WTC11 (cell line): ENCODE results near the gene PPP4C. TPM values are rescaled to one million over a fixed set of nuclear protein-coding genes. Genes with fewer than 3 reads are reported as not detected.

Experiments used
- ATAC-seq: fragments of 200-7000 bp; cut with Tn5 transposase; 2 replicates; pipeline ENCODE4 v1.10.0; 2021; ENCODE audit warnings: mild to moderate bottlenecking, moderate library complexity
- CTCF ChIA-PET: fragments of 300-600 bp; sonication (Branson Sonifier 250); formaldehyde crosslinking; loops from one replicate; lab custom pipeline; 2021; ENCODE audit warnings: antibody characterized with exemption; lab: Charles Lee
- POLR2A ChIA-PET: fragments of 350-600 bp; sonication (Branson Sonifier 250); formaldehyde crosslinking; loops from one replicate; lab custom pipeline; 2021; ENCODE audit warnings: antibody characterized with exemption; lab: Charles Lee
- DNase-seq: peaks from one replicate; pipeline ENCODE4 v3.0.0; 2021; ENCODE audit warnings: low spot score
- H3K27ac Mint-ChIP-seq: 2 replicates; pipeline ENCODE4 v1.8.0; 2021; ENCODE audit warnings: mixed read lengths
- H3K27me3 Mint-ChIP-seq: 2 replicates; pipeline ENCODE4 v1.8.0; 2021; ENCODE audit warnings: low read depth, mild to moderate bottlenecking, moderate library complexity, mixed read lengths
- H3K36me3 Mint-ChIP-seq: 2 replicates; pipeline ENCODE4 v1.8.0; 2021; ENCODE audit warnings: mixed read lengths
- H3K4me1 Mint-ChIP-seq: 2 replicates; pipeline ENCODE4 v1.8.0; 2022; ENCODE audit warnings: mixed read lengths
- H3K4me3 Mint-ChIP-seq: 2 replicates; pipeline ENCODE4 v1.8.0; 2021; ENCODE audit warnings: mild to moderate bottlenecking, moderate library complexity, mixed read lengths
- H3K9me3 Mint-ChIP-seq: 2 replicates; pipeline ENCODE4 v1.8.0; 2021; ENCODE audit warnings: mixed read lengths
- ATF1 ChIP-seq: sonication (generic); formaldehyde crosslinking; IDR thresholded peaks from 2 replicates; pipeline ENCODE4 v1.8.1; 2023; ENCODE audit warnings: mild to moderate bottlenecking, moderate library complexity, missing genetic modification reagents
- CBFB ChIP-seq: sonication (generic); formaldehyde crosslinking; IDR thresholded peaks from 2 replicates; pipeline ENCODE4 v1.8.1; 2022; ENCODE audit warnings: mild to moderate bottlenecking, low read depth, missing genetic modification reagents
- ERG ChIP-seq: fragments of 250-450 bp; sonication (Bioruptor Pico); IDR thresholded peaks from 2 replicates; pipeline ENCODE4 v1.8.0; 2021; ENCODE audit warnings: mild to moderate bottlenecking
- GTF2I ChIP-seq: fragments of 250-450 bp; sonication (Bioruptor Pico); conservative IDR thresholded peaks from 2 replicates; pipeline ENCODE4 v1.4.0; 2021; ENCODE audit warnings: mild to moderate bottlenecking
- HMGXB4 ChIP-seq: sonication (generic); formaldehyde crosslinking; IDR thresholded peaks from 2 replicates; pipeline ENCODE4 v1.8.1; 2023; ENCODE audit warnings: mild to moderate bottlenecking, moderate library complexity, missing genetic modification reagents
- IRF1 ChIP-seq: sonication (generic); formaldehyde crosslinking; IDR thresholded peaks from 2 replicates; pipeline ENCODE4 v1.8.0; 2023; ENCODE audit warnings: missing genetic modification reagents
- JUN ChIP-seq: sonication (generic); formaldehyde crosslinking; IDR thresholded peaks from 2 replicates; pipeline ENCODE4 v1.8.0; 2023; ENCODE audit warnings: mild to moderate bottlenecking, missing genetic modification reagents
- KAT7 ChIP-seq: sonication (generic); formaldehyde crosslinking; IDR thresholded peaks from 2 replicates; pipeline ENCODE4 v1.8.1; 2023; ENCODE audit warnings: missing genetic modification reagents, mild to moderate bottlenecking, borderline replicate concordance
- MXD4 ChIP-seq: fragments of 250-450 bp; sonication (Bioruptor Pico); IDR thresholded peaks from 2 replicates; pipeline ENCODE4 v1.8.0; 2021; ENCODE audit warnings: mild to moderate bottlenecking, moderate library complexity, borderline replicate concordance
- NR1H2 ChIP-seq: sonication (generic); formaldehyde crosslinking; IDR thresholded peaks from 2 replicates; pipeline ENCODE4 v1.9.0; 2021; ENCODE audit warnings: mild to moderate bottlenecking, moderate library complexity, missing genetic modification reagents
- PRDM15 ChIP-seq: sonication (generic); formaldehyde crosslinking; IDR thresholded peaks from 2 replicates; pipeline ENCODE4 v1.8.0; 2022; ENCODE audit warnings: missing genetic modification reagents
- PREB ChIP-seq: sonication (generic); formaldehyde crosslinking; IDR thresholded peaks from 2 replicates; pipeline ENCODE4 v1.8.1; 2022; ENCODE audit warnings: mild to moderate bottlenecking, missing genetic modification reagents, moderate library complexity, borderline replicate concordance
- SMAD3 ChIP-seq: sonication (generic); formaldehyde crosslinking; IDR thresholded peaks from 2 replicates; pipeline ENCODE4 v1.8.0; 2022; ENCODE audit warnings: missing genetic modification reagents, mild to moderate bottlenecking, borderline replicate concordance
- SP1 ChIP-seq: sonication (generic); formaldehyde crosslinking; conservative IDR thresholded peaks from 2 replicates; pipeline ENCODE4 v1.8.1; 2022; ENCODE audit warnings: missing genetic modification reagents
- USF1 ChIP-seq: sonication (generic); formaldehyde crosslinking; IDR thresholded peaks from 2 replicates; pipeline ENCODE4 v1.8.0; 2022; ENCODE audit warnings: mild to moderate bottlenecking, missing genetic modification reagents
- ZNF232 ChIP-seq: sonication (generic); formaldehyde crosslinking; IDR thresholded peaks from 2 replicates; pipeline ENCODE4 v1.8.0; 2022; ENCODE audit warnings: mild to moderate bottlenecking, missing genetic modification reagents
- ZNF263 ChIP-seq: sonication (generic); formaldehyde crosslinking; IDR thresholded peaks from 2 replicates; pipeline ENCODE4 v1.8.1; 2022; ENCODE audit warnings: low read depth, mild to moderate bottlenecking, moderate library complexity, missing genetic modification reagents
- total RNA-seq: library from RNA; stranded (reverse); gene quantifications from 3 replicates; pipeline ENCODE4 v1.2.3, GENCODE V29; 2021

The PPP4C gene
- total RNA-seq, 1 experiment from 2014 or later = 164 TPM

- TF ChIP-seq ERG (CRISPR knock-in tag) (no peak), ATF1 (CRISPR knock-in tag) (peak; percentile 86; the same call in 1 of the 2 replicates), ZNF232 (CRISPR knock-in tag) (peak; percentile 83), JUN (CRISPR knock-in tag) (peak; percentile 46; the same call in 1 of the 2 replicates), SMAD3 (peak; percentile 91), ZNF263 (CRISPR knock-in tag) (peak; percentile 22; the same call in 1 of the 2 replicates), GTF2I (CRISPR knock-in tag) (no peak), KAT7 (CRISPR knock-in tag) (no peak), PRDM15 (CRISPR knock-in tag) (no peak; the same call in 1 of the 2 replicates), MXD4 (CRISPR knock-in tag) (no peak)
- TF ChIP-seq, all 79 proteins: peak for 28
These were observed 10.5 kb upstream of the PPP4C start, which contains the start of gene ALDOA (continued) for GRCh38 chr16:30065102-30065942.

- peak overlapping the region; percentile 96 for H3K4me3 Mint-ChIP-seq
- ATAC-seq (no peak), DNase-seq (peak; percentile 40)
- H3K9me3 Mint-ChIP-seq = no peaks in the 10 kb centered on the region
- H3K4me1 Mint-ChIP-seq = peaks cover 28% of the 10 kb centered on the region
- peak overlapping the region; percentile 95 for H3K27ac Mint-ChIP-seq
- H3K36me3 Mint-ChIP-seq = peaks cover 45% of the 10 kb centered on the region
- H3K27me3 Mint-ChIP-seq = no peaks in the 10 kb centered on the region
- POLR2A ChIA-PET = interaction anchor here (0.5 to 2.3 kb wide), 9 partner anchors 8 to 351 kb away, joined by 3 to 27 read pairs (median 5); partner anchors contain the start of genes HIRIP3, TBX6, TLCD3B and YPEL3
- CTCF ChIA-PET = interaction anchor here (0.5 to 5.1 kb wide), 15 partner anchors 10 to 364 kb away, joined by 3 to 89 read pairs (median 5); partner anchors contain the start of genes DCTPP1, PAGR1, PPP4C and SEZ6L2
- TF ChIP-seq KAT7 (CRISPR knock-in tag) (peak; percentile 90; the same call in 1 of the 2 replicates), PREB (0 out of 2 replicates have a peak, but pooled peaks have one; percentile 73), PRDM15 (CRISPR knock-in tag) (0 out of 2 replicates have a peak, but pooled peaks have one; percentile 32), USF1 (CRISPR knock-in tag) (0 out of 2 replicates have a peak, but pooled peaks have one; percentile 17), HMGXB4 (CRISPR knock-in tag) (no peak), IRF1 (CRISPR knock-in tag) (0 out of 2 replicates have a peak, but pooled peaks have one; percentile 67), SP1 (no peak), NR1H2 (CRISPR knock-in tag) (0 out of 2 replicates have a peak, but pooled peaks have one; percentile 53), CBFB (no peak)
These were observed 9.6 kb upstream of the PPP4C start for GRCh38 chr16:30065943-30066760.
